GM18858 (cell line): Measurements from ENCODE around the gene TRPM5.

ENCODE experiments used
- ATAC-seq: cut with Tn5 transposase; IDR thresholded peaks from one replicate; pipeline ENCODE4 v1.9.1; 2021; ENCODE audit not compliant: unreplicated experiment

The TRPM5 gene

GRCh38 chr11:2409611-2410468, 34.5 kb downstream of the TRPM5 start:
- no peak for ATAC-seq

- no peak for ATAC-seq
These were observed 35.2 kb downstream of the TRPM5 start for GRCh38 chr11:2409126-2409525.

- ATAC-seq, result no peak
These were observed 35.6 kb downstream of the TRPM5 start for GRCh38 chr11:2408671-2409070.

- no peak for ATAC-seq
These were observed 37.4 kb downstream of the TRPM5 start for GRCh38 chr11:2406878-2407410.

GRCh38 chr11:2406451-2406850, 37.9 kb downstream of the TRPM5 start:
- ATAC-seq, result no peak

- ATAC-seq, result no peak
These were observed 39.5 kb downstream of the TRPM5 start for GRCh38 chr11:2404735-2405196.

- no peak for ATAC-seq
These were observed 41.2 kb downstream of the TRPM5 start for GRCh38 chr11:2402890-2403645.

- no peak for ATAC-seq
These were observed 42.2 kb downstream of the TRPM5 start for GRCh38 chr11:2402106-2402505.

GRCh38 chr11:2401436-2401984, 42.8 kb downstream of the TRPM5 start:
- ATAC-seq, result no peak

- peak; percentile 18 for ATAC-seq
These were observed 43.4 kb downstream of the TRPM5 start for GRCh38 chr11:2400762-2401435.

- ATAC-seq, result peak; percentile 72
These were observed 44.1 kb downstream of the TRPM5 start, which contains the start of gene TSSC4 for GRCh38 chr11:2400069-2400761. TSSC4 (plus strand) TSS chr11:2400750; CDS start chr11:2402634, 1,884 bp downstream.

- ATAC-seq, result peak; percentile 2
These were observed 44.7 kb downstream of the TRPM5 start for GRCh38 chr11:2399488-2400068.

GRCh38 chr11:2398664-2399355, 45.5 kb downstream of the TRPM5 start:
- no peak for ATAC-seq

GRCh38 chr11:2397005-2397404, 47.3 kb downstream of the TRPM5 start:
- no peak for ATAC-seq

- ATAC-seq, result no peak
These were observed 47.8 kb downstream of the TRPM5 start for GRCh38 chr11:2396471-2396870.

- no peak for ATAC-seq
These were observed 48.5 kb downstream of the TRPM5 start for GRCh38 chr11:2395856-2396255.

- ATAC-seq, result no peak
These were observed 49.0 kb downstream of the TRPM5 start for GRCh38 chr11:2395211-2395730.

GRCh38 chr11:2394818-2395105, 49.6 kb downstream of the TRPM5 start:
- no peak for ATAC-seq
